Forelimb muscle (tissue), 1 donor: ENCODE measurements around the gene CAPN15. TPM values are rescaled to one million over a fixed set of nuclear protein-coding genes. Genes with fewer than 3 reads are reported as not detected.
"Not testable (repeated sequence)": the region's sequence is repeated elsewhere in the genome, so short reads cannot be mapped to it uniquely, and the experiment has no call there.

Source experiments
- DNase-seq: peaks from one replicate; pipeline ENCODE4 v3.0.0-alpha.2; 2013; ENCODE audit warnings: low read depth
- polyA plus RNA-seq: library from polyadenylated mRNA; unstranded; fragments of 120-200 nt; gene quantifications from one replicate; pipeline ENCODE4 v1.2.1, GENCODE V29; 2013; ENCODE audit not compliant: insufficient read length

The CAPN15 gene
- polyA plus RNA-seq, 1 donor: 24.6 TPM

- DNase-seq: no peak
Observed at GRCh38 chr16:506246-506546, 21.3 kb upstream of the CAPN15 start.

DNA sequence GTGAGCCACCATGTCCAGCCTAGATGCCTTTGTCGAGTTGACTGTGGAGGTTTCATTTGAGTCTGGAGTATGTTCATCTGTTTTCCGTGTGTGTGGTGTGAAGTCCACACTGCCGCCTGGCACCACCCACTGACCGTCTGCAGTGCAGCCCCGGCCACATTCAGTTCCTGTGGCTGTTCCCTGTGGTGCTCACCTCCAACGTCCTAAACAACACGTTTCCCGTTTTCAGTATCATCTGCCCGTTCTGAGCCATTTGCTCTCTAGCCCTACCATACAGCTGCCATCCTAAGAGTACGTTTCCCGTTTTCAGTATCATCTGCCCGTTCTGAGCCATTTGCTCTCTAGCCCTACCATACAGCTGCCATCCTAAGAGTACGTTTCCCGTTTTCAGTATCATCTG lies 20.0 kb upstream of the CAPN15 start:
- not testable (repeated sequence) for DNase-seq

- no peak for DNase-seq
Observed at GRCh38 chr16:507996-508395, 19.5 kb upstream of the CAPN15 start.

- DNase-seq: no peak
Observed at GRCh38 chr16:508884-509736, 18.4 kb upstream of the CAPN15 start.

GRCh38 chr16:510066-510825 lies 17.3 kb upstream of the CAPN15 start:
- no peak for DNase-seq

DNA sequence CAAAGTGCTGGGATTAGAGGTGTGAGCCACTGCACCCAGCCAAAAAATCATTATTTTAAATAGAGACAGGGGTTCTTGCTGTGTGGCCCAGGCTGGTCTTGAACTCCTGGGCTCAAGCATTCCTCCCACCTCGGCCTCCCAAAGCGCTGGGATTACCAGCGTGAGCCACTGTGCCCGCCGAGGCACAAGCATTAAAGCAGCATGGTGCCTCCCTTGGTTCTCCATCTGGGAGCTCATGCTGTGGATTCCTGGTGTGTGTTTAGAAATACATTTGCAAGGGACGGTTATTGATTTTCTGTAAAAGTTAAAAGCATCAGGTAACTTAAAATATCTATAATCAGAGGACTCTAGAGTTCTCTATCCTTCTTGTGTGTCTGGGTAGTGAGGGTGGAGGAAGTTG lies 14.7 kb upstream of the CAPN15 start:
- no peak for DNase-seq

DNA sequence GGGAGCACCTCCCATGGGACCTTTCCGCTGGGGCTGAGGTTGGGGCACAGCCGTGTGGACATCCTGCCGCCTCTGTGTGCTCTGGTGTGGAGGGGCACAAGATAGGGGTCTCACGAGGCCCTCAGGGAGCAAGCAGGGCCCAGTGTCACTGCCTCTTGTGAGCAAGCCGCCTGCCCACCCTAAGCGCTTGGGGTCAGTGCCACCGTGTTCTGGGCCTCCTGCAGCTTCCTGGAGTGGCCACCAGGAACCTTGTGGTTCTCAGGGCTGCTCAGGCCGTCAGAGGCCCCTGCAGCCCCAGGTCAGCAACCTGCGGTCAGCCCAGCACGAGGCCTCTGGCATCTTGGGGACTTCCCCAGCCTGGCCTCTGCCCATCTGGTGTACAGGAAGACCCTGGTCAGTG lies 13.6 kb upstream of the CAPN15 start:
- DNase-seq: no peak

GRCh38 chr16:515175-515938 lies 12.2 kb upstream of the CAPN15 start:
- no peak for DNase-seq

GRCh38 chr16:515939-516226 lies 11.6 kb upstream of the CAPN15 start:
- DNase-seq: no peak

- DNase-seq: no peak
Observed at GRCh38 chr16:516301-516700, 11.2 kb upstream of the CAPN15 start.

- DNase-seq: no peak
Observed at GRCh38 chr16:518858-519257, 8.7 kb upstream of the CAPN15 start.

- no peak for DNase-seq
Observed at GRCh38 chr16:519425-519824, 8.1 kb upstream of the CAPN15 start.

DNA sequence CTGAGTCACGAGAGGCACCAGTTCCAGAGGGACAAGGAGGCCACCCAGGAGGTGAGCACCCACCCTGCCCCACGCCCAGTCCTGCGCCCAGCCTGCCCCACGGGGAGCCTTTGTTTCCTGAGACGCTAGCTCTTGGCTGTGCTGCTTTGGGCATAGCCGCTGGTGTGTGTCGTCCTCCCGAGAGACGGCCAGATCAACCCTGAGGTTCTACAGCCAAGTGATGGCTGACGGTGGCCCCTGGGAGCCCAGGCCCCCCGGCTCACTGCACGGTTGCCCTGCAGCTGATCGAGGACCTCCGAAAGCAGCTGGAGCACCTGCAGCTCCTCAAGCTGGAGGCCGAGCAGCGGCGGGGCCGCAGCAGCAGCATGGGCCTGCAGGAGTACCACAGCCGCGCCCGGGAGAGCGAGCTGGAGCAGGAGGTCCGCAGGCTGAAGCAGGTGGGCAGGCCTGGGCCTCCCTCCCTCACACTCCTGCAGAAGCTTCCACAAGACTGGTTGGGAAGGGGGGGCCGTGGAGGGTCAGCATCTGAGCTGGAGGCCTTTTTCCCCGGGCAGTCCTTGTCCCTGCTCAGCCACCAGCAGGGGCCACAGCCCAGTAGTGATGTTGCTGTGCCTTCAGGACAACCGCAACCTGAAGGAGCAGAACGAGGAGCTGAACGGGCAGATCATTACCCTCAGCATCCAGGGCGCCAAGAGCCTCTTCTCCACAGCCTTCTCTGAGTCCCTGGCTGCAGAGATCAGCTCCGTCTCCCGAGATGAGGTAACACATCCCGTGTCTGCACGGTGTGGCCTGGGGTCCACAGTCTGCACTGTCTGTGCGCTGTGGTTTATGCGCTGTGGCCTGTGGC lies 7.4 kb upstream of the CAPN15 start:
- no peak for DNase-seq

- no peak for DNase-seq
Observed at GRCh38 chr16:520847-521246, 6.7 kb upstream of the CAPN15 start.

- DNase-seq: no peak
Observed at GRCh38 chr16:521381-522210, 5.9 kb upstream of the CAPN15 start.

- no peak for DNase-seq
Observed at GRCh38 chr16:522320-523096, 5.0 kb upstream of the CAPN15 start.

DNA sequence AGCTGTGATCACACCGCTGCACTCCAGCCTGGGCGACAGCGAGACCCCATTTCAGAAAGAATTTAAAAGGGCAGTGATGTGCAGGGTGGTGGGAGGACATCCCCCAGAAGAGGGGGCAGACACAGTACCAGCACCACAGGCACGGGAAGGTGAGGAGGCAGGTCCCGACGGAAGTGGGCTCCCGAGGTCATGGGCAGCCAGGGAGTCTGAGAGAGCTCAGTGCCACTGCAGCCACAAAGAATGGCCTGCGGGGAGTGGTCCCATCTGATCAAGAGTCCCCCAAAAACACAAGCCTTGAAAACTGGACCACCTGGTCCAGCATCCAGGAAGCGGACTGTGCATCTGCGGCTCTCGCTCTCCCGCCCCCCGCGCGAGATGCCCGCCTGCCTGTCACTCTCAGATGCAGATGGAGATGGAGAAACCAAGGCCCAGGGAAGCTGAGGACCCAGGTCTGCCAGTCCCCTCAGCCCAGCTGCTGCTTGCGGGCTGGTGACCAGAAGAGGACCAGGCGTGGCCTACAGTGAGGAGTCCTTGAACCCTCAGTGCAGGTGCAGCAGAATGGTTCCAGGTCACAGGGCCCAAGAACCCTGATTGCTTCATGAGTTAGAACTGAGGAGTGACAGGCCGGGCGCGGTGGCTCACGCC lies 4.3 kb upstream of the CAPN15 start:
- DNase-seq: no peak

GRCh38 chr16:524274-525040 lies 3.1 kb upstream of the CAPN15 start:
- DNase-seq: no peak

DNA sequence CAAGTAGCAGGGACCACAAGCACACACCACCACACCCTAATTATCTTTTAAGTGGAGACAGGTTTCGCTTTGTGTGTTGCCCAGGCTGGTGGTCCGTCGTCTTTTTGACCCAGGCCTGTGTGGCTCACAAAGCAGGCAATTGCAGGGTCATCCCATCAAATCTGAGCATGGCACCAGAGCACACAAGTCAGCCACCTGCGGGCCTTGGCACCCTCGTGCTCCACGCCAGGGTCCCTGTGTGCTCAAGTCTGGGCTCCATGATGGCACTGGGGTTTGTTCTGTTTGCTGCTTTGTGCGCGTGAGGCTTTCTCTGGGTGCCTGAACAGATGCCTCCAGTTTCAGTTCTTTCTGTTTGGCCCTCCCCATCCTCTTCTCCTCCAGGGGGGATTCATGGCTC lies 2.4 kb upstream of the CAPN15 start:
- DNase-seq: no peak
